HFF-Myc (cell line): ENCODE measurements around the gene LDB2.

ENCODE experiments used
- DNase-seq: peaks from one replicate; pipeline ENCODE4 v3.0.0-alpha.2; 2011; ENCODE audit warnings: low read depth; ENCODE audit errors: extremely low read depth
- H3K4me3 ChIP-seq: replicated peaks from 2 replicates; pipeline ENCODE4 v1.5.1; 2011; ENCODE audit warnings: low read depth, mild to moderate bottlenecking, control low read depth, low read length
- CTCF ChIP-seq: IDR thresholded peaks from 2 replicates; pipeline ENCODE4 v1.5.1; 2012; ENCODE audit warnings: mild to moderate bottlenecking, low read depth, low read length, control low read depth; ENCODE audit errors: missing control alignments

The LDB2 gene

GRCh38 chr4:16663732-16664131 lies 234.7 kb downstream of the LDB2 start:
- no peak for TF ChIP-seq CTCF
- no peak overlapping the region for H3K4me3 ChIP-seq
- DNase-seq = no peak

GRCh38 chr4:16663307-16663706 lies 235.1 kb downstream of the LDB2 start:
- no peak for DNase-seq
- no peak overlapping the region for H3K4me3 ChIP-seq
- no peak for TF ChIP-seq CTCF

GRCh38 chr4:16661813-16662212 lies 236.6 kb downstream of the LDB2 start:
- DNase-seq = no peak
- no peak for TF ChIP-seq CTCF
- H3K4me3 ChIP-seq = no peak overlapping the region

- H3K4me3 ChIP-seq = no peak overlapping the region
- DNase-seq = no peak
- TF ChIP-seq CTCF = no peak
These were observed 237.8 kb downstream of the LDB2 start for GRCh38 chr4:16660656-16661055.

GRCh38 chr4:16659694-16660093 lies 238.8 kb downstream of the LDB2 start:
- DNase-seq = no peak
- TF ChIP-seq CTCF = no peak
- no peak overlapping the region for H3K4me3 ChIP-seq

GRCh38 chr4:16659079-16659478 lies 239.4 kb downstream of the LDB2 start:
- H3K4me3 ChIP-seq = no peak overlapping the region
- peak; percentile 55 for DNase-seq
- no peak for TF ChIP-seq CTCF

GRCh38 chr4:16658183-16658582 lies 240.3 kb downstream of the LDB2 start:
- H3K4me3 ChIP-seq = no peak overlapping the region
- no peak for DNase-seq
- no peak for TF ChIP-seq CTCF
